GM12865 (cell line): Measurements from ENCODE around the gene TMEM132D.

ENCODE experiments used
- DNase-seq: peaks from one replicate; pipeline ENCODE4 v3.0.0; 2010; ENCODE audit warnings: low read depth
- H3K4me3 ChIP-seq: 2 replicates; pipeline ENCODE4 v1.5.1; 2011; ENCODE audit warnings: mild to moderate bottlenecking, low read depth, low read length, control low read depth
- CTCF ChIP-seq: IDR thresholded peaks from 2 replicates; pipeline ENCODE4 v1.5.1; 2011; ENCODE audit warnings: low read length, control low read depth, low read depth, inconsistent platforms; ENCODE audit not compliant: insufficient read depth; ENCODE audit errors: missing control alignments

The TMEM132D gene

GRCh38 chr12:129127211-129127610 is 776.6 kb downstream of the TMEM132D start:
- no peak for DNase-seq
- TF ChIP-seq CTCF: no peak
- no peak overlapping the region for H3K4me3 ChIP-seq

GRCh38 chr12:129119537-129119936 is 784.3 kb downstream of the TMEM132D start:
- no peak for DNase-seq
- no peak overlapping the region for H3K4me3 ChIP-seq
- TF ChIP-seq CTCF: no peak

GRCh38 chr12:129115558-129115957 is 788.3 kb downstream of the TMEM132D start:
- H3K4me3 ChIP-seq: no peak overlapping the region
- DNase-seq: no peak
- no peak for TF ChIP-seq CTCF

- no peak for DNase-seq
- TF ChIP-seq CTCF: no peak
- H3K4me3 ChIP-seq: no peak overlapping the region
Measured at GRCh38 chr12:129110575-129110974, 793.2 kb downstream of the TMEM132D start.

GRCh38 chr12:129109174-129110001 is 794.4 kb downstream of the TMEM132D start:
- TF ChIP-seq CTCF: no peak
- H3K4me3 ChIP-seq: no peak overlapping the region
- no peak for DNase-seq

GRCh38 chr12:129106772-129107171 is 797.1 kb downstream of the TMEM132D start:
- no peak for DNase-seq
- no peak for TF ChIP-seq CTCF
- H3K4me3 ChIP-seq: no peak overlapping the region

GRCh38 chr12:129103231-129103630 is 800.6 kb downstream of the TMEM132D start:
- no peak overlapping the region for H3K4me3 ChIP-seq
- no peak for DNase-seq
- no peak for TF ChIP-seq CTCF
